ENCODE measurements around the gene CAPN7.

The CAPN7 gene

DNA sequence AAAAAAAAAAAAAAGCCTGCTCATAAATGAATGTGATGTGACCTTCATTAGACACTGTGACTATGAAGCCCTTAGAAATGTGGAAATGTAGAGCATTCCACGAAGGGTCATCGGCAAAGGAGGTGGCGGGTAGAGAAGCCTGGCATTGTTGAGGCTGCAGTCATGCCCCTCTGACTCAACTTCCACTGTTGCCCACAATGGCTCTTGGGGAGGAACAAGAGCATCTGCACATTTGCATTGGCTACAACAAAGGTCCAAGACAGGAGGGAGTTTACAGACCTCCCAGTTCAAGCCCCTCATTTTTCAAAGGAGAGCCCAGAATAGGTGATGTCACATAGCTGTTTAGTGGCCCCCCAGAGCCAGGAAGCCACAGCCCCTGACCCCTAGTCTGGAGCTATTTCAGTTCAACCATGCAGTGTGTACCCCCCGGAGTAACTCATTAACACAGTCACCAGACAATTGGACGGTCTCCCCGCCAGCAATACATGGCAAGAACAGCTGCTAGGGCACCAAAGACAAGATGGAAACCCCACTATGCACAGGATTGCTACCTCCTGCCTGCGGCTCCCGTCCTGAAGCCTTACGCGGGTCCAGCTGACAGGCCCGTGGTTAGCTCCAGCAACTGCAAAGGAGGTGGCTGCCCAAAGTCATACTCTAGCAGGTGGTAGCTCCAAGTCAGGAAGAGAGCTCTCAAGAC, 70.1 kb downstream of the CAPN7 start:
- no peak for DNase-seq (ENCODE audit: low read depth)

DNA sequence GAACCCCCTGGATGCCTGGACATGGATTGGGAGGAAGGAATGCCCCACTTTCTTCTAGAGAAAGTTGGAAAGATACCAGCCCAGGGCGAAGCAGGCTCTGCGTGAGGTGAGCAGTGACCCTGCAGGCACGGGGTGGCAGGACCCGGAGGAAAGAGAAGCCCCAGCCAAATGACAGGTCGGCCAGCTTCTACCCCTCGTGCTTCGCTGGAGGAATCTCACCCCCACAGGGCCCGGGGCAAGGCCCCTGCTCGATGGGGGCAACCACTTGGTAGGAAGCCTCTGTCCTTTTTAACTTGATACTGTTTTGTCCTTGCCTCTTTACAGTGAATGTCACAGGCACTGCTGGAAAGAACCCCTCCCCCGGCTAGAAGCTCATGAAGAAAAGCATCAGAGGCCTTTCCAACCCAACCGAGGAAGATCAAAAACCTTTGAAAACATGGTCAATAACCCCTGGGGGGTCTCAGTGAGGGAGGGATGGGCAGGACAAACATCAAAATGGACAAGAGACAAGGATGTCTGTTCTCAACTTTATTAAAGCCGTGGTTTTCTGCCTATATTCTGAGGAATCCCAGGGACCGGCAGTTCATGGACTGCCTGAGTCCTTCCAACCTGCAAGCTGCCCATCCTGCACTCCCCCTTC, 71.9 kb downstream of the CAPN7 start:
- no peak for DNase-seq (ENCODE audit: low read depth)

DNA sequence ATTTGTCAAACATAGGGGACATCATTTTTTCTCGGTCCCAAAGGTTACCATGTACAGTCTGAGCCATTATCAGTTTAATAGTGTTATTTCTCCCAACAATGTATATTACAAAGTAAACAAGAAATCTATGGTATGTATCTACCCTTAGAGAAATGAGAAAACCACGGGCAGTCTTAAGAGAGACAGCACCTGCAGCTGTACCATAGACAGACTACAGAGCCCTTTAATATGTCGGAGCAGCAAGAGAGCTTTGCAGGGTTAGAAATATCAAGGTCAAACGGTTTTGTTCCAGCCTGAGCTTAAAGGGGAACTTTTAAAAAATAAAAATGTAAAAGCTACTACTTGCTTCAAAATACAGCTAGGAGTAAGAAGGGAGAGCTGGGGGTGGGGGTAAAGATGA, 73.2 kb downstream of the CAPN7 start:
- no peak for DNase-seq (ENCODE audit: low read depth)

DNA sequence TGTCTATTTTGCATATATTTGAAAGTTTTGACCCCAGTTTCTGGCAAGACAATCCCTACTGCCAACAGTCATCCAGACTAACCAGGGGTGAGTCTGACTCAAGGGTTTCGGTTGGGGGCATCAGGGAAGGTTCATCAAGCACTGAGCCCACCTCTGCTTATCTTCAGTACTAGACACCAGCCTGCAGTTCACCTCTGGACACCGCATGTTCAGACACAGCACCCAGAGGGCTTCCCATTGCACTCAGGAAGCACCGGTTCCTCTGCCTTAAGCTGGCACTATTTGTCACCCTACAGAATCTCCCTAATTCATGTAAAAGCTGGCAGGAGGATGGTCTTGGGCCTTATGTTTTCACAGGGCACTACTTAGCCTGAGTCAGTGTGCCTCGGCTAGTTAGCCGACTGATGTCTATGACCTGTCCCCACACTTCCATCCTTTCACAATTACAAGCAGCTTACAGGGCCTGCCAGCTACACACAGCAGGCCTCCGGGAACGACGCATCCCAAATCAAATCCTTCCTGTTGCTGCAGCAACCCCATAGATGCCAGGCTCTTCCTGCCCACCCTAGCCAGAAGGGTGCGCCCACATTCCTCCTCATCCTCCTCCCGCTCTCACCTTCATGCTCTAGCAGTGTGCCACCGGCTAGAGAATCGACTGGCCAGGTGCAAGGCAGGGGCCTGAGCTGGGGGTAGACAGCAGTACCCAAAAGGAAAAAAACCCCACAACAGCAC, 73.8 kb downstream of the CAPN7 start:
- DNase-seq (ENCODE audit: low read depth): no peak

DNA sequence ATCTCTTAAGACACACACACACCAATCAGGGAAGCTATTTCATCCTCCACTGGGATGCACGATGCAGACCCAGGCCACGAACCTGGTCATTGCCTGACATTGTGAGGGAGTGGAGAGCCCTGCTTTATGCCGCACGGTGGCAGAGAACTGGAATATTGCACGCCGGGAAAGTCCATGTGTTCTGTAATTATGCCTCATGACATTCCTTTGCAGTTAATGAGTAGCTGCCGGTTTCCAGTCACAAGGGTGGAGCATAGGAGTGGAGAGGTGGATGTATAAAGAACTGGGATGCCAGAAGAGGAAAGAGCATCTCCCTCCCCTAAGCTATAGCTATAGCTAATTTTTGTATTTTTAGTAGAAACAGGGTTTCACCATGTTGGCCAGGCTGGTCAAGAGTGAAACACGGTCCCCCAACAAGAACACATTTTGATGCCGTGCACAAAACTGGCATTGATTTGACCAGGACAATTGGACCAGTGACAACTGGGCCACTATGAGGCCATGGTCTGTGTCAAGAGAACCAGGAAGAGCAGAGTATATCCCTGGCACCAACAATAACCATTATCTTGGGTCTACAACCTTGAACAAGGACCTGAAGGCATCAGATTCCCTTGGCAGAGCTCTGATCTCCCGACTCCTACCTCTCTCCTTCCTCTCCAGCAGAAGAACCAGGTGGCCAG, 74.9 kb downstream of the CAPN7 start:
- no peak for DNase-seq (ENCODE audit: low read depth)

DNA sequence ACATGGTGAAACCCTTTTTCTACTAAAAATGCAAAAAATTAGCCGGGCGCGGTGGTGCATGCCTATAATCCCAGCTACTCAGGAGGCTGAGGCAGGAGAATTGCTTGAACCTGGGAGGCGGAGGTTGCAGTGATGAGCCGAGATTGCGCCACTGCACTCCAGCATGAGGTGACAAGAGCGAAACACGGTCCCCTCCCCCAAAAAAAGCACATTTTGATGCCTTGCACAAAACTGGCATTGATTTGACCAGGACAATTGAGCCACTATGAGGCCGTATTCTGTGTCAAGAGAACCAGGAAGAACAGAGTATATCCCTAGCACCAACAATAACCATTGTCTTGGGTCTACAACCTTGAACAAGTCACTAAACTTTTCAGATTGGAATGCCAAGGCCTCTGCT, 75.8 kb downstream of the CAPN7 start:
- DNase-seq (ENCODE audit: low read depth): no peak

DNA sequence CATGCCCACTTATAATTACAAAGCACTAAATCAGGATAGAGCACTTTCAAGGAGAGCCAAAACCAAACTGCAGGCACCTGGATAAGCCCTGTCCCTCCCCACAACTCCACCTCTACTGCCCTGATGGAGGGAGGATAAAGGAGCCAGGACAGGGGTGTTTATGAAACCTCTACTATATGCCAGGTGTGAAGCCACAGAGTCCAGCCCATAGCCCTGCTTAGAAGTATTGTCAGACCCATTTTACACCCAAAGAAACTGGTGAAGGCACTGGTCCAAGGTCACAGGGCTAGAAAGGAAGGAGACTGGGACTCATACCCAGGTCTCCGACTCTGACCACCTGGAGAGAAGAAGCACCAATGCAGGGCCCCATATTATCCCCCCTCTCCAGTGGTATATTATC, 77.7 kb downstream of the CAPN7 start:
- no peak for DNase-seq (ENCODE audit: low read depth)

DNA sequence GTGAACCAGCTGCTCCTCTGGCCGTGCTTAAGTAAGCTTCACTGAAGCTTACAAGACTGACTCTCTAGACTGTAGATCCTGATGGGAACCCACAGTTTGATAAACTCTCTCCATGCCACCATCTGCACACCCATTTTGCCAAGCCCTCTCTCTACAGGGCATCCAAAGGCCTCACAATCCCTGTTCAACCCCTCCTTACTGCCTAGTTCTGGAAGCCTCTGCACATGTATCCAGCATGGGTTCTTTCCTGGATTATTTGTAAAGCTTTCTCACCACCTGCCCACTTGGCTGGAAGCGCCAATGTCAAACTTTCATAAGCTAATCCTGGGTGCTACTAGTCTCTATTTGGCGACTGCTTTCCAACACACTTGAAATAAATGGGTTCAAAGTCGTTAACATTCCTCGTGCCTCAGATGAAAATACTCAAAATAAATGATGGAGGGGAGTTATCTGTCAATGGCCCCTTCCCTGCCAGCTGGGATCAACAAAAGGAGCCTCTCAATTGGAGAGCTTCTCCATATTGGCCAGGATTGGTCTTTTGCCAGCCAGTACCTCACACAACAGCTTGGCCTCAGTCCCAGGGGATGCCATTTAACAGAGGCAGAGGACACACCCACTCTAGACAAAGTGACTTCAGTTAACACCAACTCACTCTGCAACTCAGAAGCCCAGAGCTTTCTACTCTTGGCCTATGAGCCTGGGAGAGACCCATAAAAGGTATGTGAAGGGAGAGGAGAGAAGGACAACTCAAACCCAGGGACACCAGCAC, 78.3 kb downstream of the CAPN7 start:
- no peak for DNase-seq (ENCODE audit: low read depth)

DNA sequence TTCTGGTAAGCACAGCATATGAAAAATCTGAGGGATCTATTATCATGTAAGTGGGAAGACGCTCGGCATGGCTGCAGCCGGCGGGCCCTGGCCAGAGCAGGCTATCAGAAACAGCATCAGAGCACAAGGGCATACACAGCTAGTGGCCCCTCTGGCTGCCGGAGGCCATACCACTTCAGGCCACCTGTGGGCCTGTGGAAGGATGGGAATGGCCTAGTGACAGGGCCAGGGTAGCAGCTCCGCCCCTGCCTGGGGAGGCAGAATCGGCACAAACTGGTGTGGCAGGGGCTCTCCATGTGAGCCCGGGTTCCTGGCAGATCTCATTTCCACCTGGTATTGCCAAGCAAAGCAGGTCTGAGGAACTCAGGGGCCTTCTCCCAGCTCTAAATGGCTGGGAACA, 80.0 kb downstream of the CAPN7 start:
- no peak for DNase-seq (ENCODE audit: low read depth)

DNA sequence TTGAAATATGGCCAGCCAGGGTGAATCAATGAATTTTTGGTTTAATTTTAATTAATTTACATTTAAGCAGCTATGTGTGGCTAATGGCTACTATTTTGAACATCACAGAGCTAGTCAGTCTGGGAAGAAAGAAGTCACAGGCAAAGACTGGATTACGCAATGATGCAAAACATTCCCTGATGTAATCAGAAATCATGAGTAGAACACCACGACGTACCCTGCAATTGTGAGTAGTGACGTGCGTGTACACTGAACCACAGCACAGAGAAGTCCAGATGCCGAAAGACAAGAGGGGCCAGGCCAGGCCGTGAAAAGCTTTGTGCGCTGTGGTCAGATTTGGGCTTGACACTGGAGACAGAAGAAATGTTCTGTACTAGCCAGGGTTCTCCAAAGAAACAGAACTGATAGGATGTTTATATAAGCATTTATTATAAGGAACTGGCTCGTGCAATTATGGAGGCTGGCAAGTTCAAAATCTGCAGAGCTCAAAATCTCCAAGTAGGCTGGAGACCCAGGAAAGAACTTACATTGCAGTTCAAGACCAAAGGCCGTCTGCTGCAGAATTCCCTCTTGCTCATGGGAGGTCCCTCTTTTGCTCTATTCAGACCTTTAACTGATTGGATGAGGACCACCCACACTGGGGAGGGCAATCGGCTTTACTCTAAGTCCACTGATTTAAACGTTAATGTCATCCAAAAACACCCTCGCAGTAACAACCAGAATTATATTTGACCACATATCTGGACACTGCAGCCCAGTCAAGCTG, 81.7 kb downstream of the CAPN7 start:
- DNase-seq (ENCODE audit: low read depth): peak; percentile 96

DNA sequence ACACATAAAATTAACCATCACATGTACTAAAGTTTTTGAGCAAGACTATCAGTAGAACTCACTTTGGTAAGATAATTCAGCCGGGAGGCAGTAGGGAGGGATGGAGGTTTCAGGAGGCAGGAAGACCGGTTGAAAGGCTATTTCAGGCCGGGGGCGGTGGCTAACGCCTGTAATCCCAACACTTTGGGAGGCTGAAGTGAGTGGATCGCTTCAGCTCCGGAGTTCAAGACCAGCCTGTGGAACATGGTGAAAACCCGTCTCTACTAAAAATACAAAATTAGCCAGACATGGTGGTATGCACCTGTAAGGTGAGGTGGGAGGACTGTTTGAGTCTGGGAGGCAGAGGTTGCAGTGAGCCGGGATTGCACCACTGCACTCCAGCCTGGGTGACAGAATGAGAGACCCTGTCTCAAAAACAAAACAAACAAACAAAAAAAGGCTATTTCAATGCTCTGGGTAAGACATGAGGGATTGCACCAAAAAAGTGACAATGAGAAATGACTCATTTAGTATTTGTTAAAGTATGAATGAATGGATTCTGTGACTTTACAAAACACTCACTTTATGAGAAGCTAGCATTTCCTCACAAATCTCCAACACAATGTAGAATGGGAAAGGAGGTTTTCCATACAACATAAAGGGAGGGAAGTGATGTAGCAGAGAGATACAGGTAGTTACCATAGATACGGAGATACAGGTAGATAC, 82.4 kb downstream of the CAPN7 start:
- DNase-seq (ENCODE audit: low read depth): no peak

DNA sequence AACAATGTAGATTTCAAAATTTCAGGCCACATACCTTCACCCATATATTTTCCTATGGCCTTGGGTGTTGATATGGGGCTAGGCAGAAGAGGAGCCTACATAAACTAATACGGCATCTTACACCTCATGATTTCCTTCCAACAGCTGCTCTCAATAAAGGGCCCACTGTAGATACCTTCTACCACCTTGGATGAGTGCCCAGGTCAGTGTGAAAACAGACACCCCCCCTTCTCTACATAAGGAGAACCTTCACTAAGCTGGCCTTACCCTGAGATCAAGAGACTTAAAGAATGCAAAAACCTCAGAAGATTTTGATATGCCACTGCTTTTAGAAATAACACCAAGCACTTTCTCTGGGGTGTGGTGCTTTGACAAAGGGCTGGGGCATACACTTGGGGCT, 83.6 kb downstream of the CAPN7 start:
- no peak for DNase-seq (ENCODE audit: low read depth)

DNA sequence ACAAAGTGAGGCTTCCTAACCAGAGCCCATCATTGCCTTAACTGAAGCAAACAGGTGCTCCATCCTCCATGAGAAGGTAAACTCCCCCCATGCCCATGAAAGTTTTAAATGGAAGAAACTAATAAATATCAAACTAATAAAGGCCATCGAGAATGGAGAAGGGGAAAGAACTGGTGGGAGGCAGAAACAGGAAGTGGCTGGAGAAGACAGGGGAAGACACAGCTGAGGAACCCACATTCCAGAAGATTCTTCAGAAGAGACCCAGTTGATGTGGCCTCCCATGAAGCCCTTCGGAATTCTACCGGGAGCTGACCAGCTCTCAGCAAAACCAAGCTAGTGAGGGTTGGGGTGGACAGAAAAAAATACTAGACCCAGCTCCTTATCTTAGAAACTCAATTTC, 84.7 kb downstream of the CAPN7 start:
- DNase-seq (ENCODE audit: low read depth): no peak

DNA sequence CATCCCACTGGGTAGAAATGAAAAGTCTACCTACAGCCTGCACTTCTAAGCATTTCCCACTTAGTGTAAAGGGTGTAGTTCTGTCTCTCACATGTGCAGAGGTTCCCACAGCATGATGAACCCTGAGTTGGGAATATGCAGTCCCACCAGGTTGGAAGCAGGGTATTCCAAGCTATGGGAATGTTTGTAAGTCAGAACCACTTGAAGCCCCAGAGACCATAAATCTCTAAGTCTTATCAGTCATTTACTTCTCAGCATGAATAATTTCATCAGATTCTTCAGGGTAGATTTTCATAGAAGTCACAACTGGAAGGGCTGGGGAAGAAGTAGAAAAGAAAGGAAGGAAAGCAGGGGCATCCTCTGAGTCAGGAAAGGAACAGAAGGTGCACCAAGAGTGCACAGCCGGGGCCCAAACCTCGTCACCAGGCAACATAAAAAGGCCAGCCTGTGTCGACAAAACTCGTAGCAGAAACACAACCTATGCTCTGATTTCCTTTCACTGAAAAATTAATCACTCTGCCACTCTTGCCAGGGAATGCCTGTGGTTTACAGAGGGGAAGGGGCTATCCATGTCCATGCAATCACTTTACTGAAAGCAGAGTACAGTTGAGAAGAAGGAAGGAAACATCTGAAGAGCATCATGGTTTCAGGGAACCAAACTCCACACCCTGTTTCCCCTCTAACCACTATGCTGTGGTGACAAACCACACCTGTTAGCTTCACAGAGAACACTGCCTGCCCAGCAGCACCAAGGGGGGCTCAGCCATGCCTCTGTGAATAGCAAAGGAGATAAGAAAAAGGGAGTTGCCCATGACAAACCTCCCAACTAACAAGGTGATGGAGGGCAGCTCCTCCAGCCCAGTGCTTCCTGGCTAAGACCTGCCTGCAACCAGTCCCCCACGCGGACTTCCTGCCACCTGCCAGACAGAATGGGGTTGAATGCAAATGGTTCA, 85.8 kb downstream of the CAPN7 start:
- DNase-seq (ENCODE audit: low read depth): no peak

DNA sequence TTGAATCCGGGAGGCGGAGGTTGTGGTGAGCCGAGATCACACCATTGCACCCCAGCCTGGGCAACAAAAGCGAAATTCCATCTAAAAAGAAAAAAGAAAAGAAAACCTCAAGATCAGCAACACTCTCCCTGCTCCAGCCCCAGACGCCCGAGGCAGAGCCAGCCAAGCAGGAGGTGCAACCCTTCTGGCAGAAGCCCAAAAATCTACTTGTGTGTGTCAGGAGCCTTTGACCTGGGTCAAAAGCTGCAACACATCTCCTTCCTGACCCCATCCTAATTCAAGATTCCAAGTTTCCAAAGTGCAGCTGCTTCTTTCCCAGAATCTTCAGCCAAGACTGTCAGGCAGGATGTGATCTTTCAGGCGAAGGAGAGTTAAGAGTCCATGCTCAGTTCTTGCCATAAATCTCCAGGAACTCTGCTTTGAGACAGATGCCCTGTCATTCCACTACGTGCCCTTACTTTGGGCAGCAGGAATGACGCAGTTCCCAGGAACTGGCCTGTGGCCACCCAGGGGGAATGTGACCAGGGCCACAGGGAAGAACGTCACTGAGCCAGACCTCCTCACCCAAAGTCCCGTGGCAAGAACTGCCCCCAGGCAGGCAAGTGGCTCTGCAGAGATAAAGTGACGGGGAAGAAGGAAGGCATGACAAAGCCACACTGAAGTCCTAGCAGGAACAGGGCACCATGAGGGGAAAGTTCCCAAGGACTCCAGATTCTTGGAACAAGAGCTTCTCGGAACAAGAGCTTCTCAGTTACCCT, 86.9 kb downstream of the CAPN7 start:
- no peak for DNase-seq (ENCODE audit: low read depth)

DNA sequence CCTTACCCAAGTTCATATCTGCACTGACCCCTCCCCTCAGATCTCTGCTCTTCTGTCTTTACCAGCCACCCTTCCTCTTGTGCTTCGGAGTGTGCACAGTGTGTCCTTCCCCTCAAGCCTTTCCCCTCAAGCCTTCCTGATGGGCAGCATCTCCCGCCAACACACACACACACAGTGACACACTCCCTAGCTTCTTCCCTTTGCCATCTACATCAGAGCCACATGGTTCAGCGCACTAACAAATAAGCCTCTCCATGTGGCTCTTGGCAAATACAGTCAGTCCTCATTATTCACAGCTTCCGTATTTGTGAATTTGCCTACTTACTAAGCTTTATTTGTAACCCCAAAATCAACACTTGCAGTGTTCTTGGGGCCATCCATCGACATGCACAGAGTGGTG, 88.9 kb downstream of the CAPN7 start:
- DNase-seq (ENCODE audit: low read depth): no peak

DNA sequence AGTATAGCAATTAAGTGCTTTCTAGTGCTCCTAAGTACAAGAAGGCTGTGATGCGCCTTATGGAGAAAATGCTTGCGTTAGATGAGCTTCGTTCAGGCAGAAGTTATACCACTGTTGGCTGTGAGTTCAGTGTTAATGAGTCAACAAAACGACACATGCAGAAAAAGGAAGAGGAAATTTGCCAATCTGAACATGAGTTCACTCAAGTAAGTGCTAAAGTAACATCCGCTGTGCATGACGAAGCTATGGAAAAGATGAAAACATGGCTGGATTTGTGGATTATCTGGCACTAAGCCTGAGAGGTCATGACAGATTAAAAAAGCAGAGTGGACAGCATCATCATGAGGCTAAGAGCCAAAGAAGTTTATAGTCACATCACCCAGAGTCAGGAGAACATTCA, 89.5 kb downstream of the CAPN7 start:
- DNase-seq (ENCODE audit: low read depth): peak; percentile 65

DNA sequence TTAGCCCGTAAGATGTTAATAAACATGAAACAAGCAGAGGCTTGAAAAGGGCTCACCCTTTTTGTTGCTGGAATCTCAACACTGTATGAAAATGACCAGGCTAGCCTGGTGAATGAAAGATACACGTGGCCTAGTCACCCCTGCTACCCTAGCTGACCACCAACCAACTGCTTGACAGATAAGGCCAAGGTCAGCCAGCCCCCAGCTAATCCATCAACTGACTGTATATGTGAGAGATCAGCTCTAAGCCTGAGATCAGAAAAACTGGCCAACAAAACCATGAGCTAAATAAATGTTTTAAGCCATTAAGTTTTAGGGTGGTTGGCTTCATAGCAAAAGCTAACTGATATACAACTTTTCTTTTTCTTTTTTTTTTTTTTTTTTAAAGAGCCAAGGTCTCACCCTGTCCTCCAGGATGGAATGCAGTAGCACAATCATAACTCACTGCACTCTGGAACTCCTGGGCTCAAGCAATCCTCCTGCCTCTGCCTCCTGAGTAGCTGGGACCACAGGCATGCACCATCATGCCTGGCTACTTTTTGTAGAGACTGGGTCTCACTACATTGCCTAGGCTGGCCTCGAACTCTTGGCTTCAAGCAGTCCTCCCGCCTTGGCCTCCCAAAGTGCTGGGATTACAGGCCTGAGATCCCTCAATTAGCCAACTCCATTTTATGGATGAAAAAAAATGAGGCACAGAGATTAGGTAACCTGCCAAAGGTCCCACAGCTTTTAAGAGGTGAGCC, 91.7 kb downstream of the CAPN7 start:
- DNase-seq (ENCODE audit: low read depth): no peak
